Esophagus muscularis mucosa (tissue), 4 donors: ENCODE results near the gene MAP3K14. TPM values are rescaled to one million over a fixed set of nuclear protein-coding genes. Genes with fewer than 3 reads are reported as not detected.

Source experiments
- DNase-seq: peaks from one replicate; pipeline ENCODE4 v3.0.0-alpha.2; 2017; ENCODE audit errors: extremely low spot score
- H3K27ac ChIP-seq, 4 donors: fragments of 200-600 bp; sonication (generic); replicated peaks in 1 of 4; 1 replicate in 3 of 4; 2 replicates in 1 of 4; pipeline ENCODE4 v1.5.1; 2016 to 2019; ENCODE audit warnings: mild to moderate bottlenecking in 1 of 4
- H3K27me3 ChIP-seq, 4 donors: fragments of 200-600 bp; sonication (generic); one replicate each; pipeline versions ENCODE4 v1.5.1 to v1.6.0; 2016 to 2019
- H3K36me3 ChIP-seq, 4 donors: fragments of 200-600 bp; sonication (generic); one replicate each; pipeline ENCODE4 v1.5.1; 2016 to 2019
- H3K4me1 ChIP-seq, 4 donors: fragments of 200-600 bp; sonication (generic); one replicate each; pipeline ENCODE4 v1.5.1; 2016 to 2019
- H3K4me3 ChIP-seq, 4 donors: fragments of 200-600 bp; sonication (generic); 1 replicate in 2 of 4; 2 replicates in 2 of 4; pipeline ENCODE4 v1.5.1; 2016 to 2019; ENCODE audit warnings: mild to moderate bottlenecking in 4 of 4, moderate library complexity in 1 of 4
- H3K9me3 ChIP-seq, 4 donors: fragments of 200-600 bp; sonication (generic); 1 replicate in 3 of 4; 2 replicates in 1 of 4; pipeline ENCODE4 v1.5.1; 2016 to 2019
- CTCF ChIP-seq, 3 experiments: fragments of 200-600 bp in 2 of 3; fragments of 450-650 bp in 1 of 3; sonication (generic) in 2 of 3; IDR thresholded peaks; one replicate each; pipeline ENCODE4 v1.5.1; 2017 to 2019; ENCODE audit warnings: antibody characterized with exemption in 3 of 3, mild to moderate bottlenecking in 2 of 3, moderate library complexity in 1 of 3
- EP300 ChIP-seq: sonication (generic); formaldehyde crosslinking; IDR thresholded peaks from one replicate; pipeline ENCODE4 v1.6.1; 2017; ENCODE audit warnings: antibody characterized with exemption
- POLR2A ChIP-seq: fragments of 450-650 bp; IDR thresholded peaks from one replicate; pipeline ENCODE4 v1.6.1; 2017; ENCODE audit warnings: antibody characterized with exemption, moderate library complexity, mild to moderate bottlenecking, low read depth
- POLR2AphosphoS5 ChIP-seq, 2 donors: sonication (generic); formaldehyde crosslinking; IDR thresholded peaks; one replicate each; pipeline ENCODE4 v1.6.1; 2017; ENCODE audit warnings: antibody characterized with exemption in 2 of 2
- WGBS: methylation state at CpG from one replicate; pipeline ENCODE4 v1.1.5; 2018; 5-methylcytosine and 5-hydroxymethylcytosine counted together
- intact Hi-C: fragments of 100-400 bp; cut with DNase I; formaldehyde crosslinking; loops from one replicate; pipeline ENCODE4 v1.15.1; 2023
- total RNA-seq, 4 donors: library from RNA; depleted of rRNA; stranded (reverse); fragments of >200 nt; gene quantifications; one replicate each; pipeline versions ENCODE4 v1.1.0 to v1.2.1, GENCODE V29; 2016

The MAP3K14 gene
- total RNA-seq, 4 donors from 2014 or later = 7.8 to 26.5 (median 10.6) TPM

DNA sequence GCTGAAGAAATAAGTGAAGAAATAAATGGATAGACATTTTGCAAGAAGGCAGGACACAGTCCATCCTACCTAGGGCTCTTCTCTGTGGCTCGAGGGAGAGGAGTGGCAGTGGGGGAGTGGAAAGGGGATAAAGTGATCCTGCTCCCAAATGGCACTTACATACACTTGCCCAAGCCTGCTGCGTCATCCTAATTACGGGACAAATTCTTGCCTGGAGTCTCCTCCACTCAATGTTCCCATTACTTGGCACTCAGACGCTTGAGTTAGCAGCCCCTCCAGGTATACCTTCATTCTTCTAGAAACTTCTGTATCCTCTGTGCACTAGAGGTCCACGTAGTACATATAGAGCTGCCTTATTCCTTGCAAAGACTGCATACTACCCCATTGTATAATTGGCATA lies 15.7 kb upstream of the MAP3K14 start:
- H3K4me1 ChIP-seq = peaks cover 0 to 12% (median 0%) of the 10 kb centered on the region in 4 donors
- H3K27me3 ChIP-seq = no peaks in the 10 kb centered on the region
- H3K27ac ChIP-seq = no peak overlapping the region
- WGBS = 82% methylated on average over 5 of the region's 5 CpGs
- H3K36me3 ChIP-seq = no peaks in the 10 kb centered on the region
- DNase-seq = no peak
- intact Hi-C loops = no loop called here
- no peak for TF ChIP-seq EP300
- TF ChIP-seq POLR2AphosphoS5 (IDR thresholded peaks at IDR 0.05) = no peak
- TF ChIP-seq CTCF (IDR thresholded peaks at IDR 0.05) = no peak
- TF ChIP-seq POLR2A = no peak
- no peak overlapping the region for H3K4me3 ChIP-seq
- no peaks in the 10 kb centered on the region for H3K9me3 ChIP-seq

DNA sequence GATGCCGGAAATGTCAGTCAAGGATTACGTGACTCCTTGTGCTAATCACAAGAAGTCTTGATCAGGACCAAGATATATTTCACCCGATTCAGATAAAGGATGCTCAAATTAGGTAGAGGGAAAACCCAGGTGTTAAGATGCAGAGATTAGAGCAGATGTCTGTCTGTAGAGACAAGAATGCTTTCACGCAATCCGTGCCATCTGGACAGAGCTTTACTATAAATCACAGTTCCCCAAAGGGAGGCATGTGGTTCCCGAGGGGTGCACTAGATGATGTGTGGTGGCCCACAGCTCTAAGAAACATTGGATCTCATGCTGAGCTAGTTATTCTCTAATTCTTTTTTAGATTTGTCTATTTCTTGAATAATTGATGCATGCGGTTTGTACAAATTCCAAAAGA lies 9.8 kb upstream of the MAP3K14 start:
- TF ChIP-seq POLR2AphosphoS5 (IDR thresholded peaks at IDR 0.05) (no peak), EP300 (no peak), POLR2A (no peak), CTCF (IDR thresholded peaks at IDR 0.05) (no peak)
- no peaks in the 10 kb centered on the region for H3K36me3 ChIP-seq
- no peaks in the 10 kb centered on the region for H3K9me3 ChIP-seq
- DNase-seq = peak; percentile 39
- H3K27ac ChIP-seq = no peak overlapping the region
- H3K4me3 ChIP-seq = no peak overlapping the region
- no peaks in the 10 kb centered on the region for H3K4me1 ChIP-seq
- intact Hi-C loops = no loop called here
- H3K27me3 ChIP-seq = no peaks in the 10 kb centered on the region
- WGBS = 92% methylated on average over 7 of the region's 7 CpGs

DNA sequence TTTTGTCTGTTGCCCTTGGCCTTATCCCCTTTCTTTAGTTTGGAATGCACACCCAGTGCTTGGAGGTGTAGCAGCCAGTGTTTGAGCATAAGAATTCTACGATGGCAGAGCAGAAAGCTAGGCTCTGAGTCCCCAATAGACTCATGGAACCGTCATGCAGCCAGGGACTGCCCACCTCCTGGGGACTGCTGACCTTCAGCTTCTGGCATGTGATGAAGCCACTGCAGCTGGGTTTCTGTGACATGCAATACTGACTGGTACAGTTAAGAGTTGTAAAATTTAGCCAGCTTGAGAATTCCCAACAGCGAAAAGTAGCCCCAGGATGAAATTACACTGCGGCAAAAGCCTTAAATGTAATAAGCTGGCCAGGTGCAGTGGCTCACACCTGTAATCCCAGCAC lies 9.0 kb upstream of the MAP3K14 start:
- WGBS = 91% methylated on average over 4 of the region's 4 CpGs
- TF ChIP-seq CTCF (IDR thresholded peaks at IDR 0.05) (no peak), EP300 (no peak), POLR2A (no peak), POLR2AphosphoS5 (IDR thresholded peaks at IDR 0.05) (no peak)
- no peaks in the 10 kb centered on the region for H3K27me3 ChIP-seq
- intact Hi-C loops = no loop called here
- H3K36me3 ChIP-seq = no peaks in the 10 kb centered on the region
- H3K9me3 ChIP-seq = no peaks in the 10 kb centered on the region
- peaks cover 7 to 8% (median 8%) of the 10 kb centered on the region in 4 donors for H3K4me1 ChIP-seq
- no peak overlapping the region for H3K27ac ChIP-seq
- no peak for DNase-seq
- H3K4me3 ChIP-seq = no peak overlapping the region

DNA sequence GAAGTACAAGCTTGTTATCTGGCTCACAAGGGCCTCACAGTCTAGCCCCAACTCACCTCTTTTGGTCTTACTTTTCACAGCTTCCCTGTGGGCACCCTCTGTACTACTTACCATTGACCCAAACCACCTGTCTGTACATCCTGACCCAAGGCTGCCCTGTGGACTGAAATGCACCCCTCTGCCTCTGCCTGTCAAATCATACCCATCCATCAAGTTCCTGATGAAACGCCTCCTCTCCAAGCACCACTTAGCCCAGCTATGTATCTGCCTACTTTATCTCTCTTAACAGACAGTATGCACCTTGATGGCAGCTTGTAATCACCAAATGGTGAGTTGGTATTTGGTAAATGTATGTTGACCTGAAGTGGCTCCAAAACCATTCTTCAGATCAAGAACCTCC lies 7.5 kb upstream of the MAP3K14 start:
- H3K27ac ChIP-seq = no peak overlapping the region
- intact Hi-C loops = no loop called here
- no peaks in the 10 kb centered on the region for H3K27me3 ChIP-seq
- no peaks in the 10 kb centered on the region for H3K9me3 ChIP-seq
- no peak overlapping the region for H3K4me3 ChIP-seq
- no peak for DNase-seq
- no peak for TF ChIP-seq POLR2A
- no peak for TF ChIP-seq POLR2AphosphoS5 (IDR thresholded peaks at IDR 0.05)
- TF ChIP-seq EP300 = no peak
- TF ChIP-seq CTCF (IDR thresholded peaks at IDR 0.05) = no peak
- H3K36me3 ChIP-seq = no peaks in the 10 kb centered on the region
- 92% methylated on average over 1 of the region's 1 CpG for WGBS
- peaks cover 9 to 17% (median 15%) of the 10 kb centered on the region in 4 donors for H3K4me1 ChIP-seq

DNA sequence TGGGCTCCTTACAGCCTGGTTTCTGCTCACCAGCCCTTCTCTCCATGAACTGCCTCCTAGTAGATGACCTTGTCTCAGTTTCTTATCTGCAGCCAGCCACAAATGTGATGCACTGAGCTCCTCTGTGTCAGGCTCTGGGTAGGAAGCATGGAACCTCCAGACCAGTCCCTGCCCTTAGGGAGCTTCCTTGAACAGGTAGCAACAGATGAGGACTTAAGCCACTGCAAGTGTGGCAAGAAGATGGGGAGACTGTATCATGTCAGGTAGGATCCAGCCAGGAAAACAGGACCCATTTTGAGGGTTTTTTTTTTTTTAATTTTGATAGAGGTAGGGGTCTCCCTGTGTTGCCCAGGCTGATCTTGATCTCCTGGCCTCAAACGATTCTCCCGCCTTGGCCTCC lies 5.3 kb upstream of the MAP3K14 start:
- Histone ChIP-seq H3K36me3 (no peaks in the 10 kb centered on the region), H3K4me3 (no peak overlapping the region), H3K9me3 (no peaks in the 10 kb centered on the region), H3K4me1 (peaks cover 18 to 26% (median 24%) of the 10 kb centered on the region in 4 donors), H3K27ac (no peak overlapping the region), H3K27me3 (no peaks in the 10 kb centered on the region)
- DNase-seq = no peak
- WGBS = 98% methylated on average over 2 of the region's 2 CpGs
- intact Hi-C loops = no loop called here
- no peak for TF ChIP-seq POLR2A
- TF ChIP-seq EP300 = no peak
- TF ChIP-seq POLR2AphosphoS5 (IDR thresholded peaks at IDR 0.05) = no peak
- no peak for TF ChIP-seq CTCF (IDR thresholded peaks at IDR 0.05)
